AG09309 (cell line): ENCODE results near the gene NIBAN1.

Source experiments
- DNase-seq: peaks from one replicate; pipeline ENCODE4 v3.0.0-alpha.2; 2010; ENCODE audit warnings: low read depth
- H3K4me3 ChIP-seq: 2 replicates; pipeline ENCODE4 v1.5.1; 2011; ENCODE audit warnings: mild to moderate bottlenecking, low read depth, low read length, moderate library complexity; ENCODE audit not compliant: control insufficient read depth
- TF ChIP-seq, protein P1 (sequence below): IDR thresholded peaks from 2 replicates; pipeline ENCODE4 v1.5.1; 2011; ENCODE audit warnings: mild to moderate bottlenecking, low read depth, low read length, inconsistent platforms; ENCODE audit not compliant: insufficient read depth, control insufficient read depth; ENCODE audit errors: missing control alignments

The NIBAN1 gene

DNA sequence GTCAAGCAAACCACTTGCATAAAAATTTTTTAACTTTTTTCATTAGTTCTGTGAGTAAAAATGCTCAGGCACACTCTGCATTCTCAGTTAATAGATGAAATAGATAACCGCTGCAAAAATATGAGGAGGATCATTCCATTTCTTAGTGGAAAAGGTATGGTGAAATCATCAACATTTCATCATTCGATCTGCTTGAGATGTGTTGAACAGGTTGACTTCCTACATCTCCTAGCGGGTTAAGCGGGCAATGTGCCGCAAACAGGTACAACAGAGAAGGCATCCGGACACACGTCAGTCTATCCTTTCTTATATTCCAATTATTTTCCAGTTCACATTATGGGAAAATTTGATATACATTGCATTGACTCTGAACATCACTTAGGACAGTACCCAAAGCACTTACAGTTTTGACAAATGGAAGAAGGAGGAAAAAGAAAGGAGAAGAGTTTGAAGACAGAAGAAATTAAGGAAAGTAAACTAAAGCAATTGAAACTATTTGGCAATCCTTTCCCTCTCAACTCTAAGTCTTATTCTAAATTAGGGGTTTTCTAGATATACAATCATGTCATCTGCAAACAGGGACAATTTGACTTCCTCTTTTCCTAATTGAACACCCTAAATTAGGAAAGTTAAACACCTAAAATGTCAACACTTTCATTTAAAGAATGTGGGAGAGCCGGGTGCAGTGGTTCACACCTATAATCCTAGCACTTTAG is 33.5 kb downstream of the NIBAN1 start:
- TF ChIP-seq, protein P1, sequence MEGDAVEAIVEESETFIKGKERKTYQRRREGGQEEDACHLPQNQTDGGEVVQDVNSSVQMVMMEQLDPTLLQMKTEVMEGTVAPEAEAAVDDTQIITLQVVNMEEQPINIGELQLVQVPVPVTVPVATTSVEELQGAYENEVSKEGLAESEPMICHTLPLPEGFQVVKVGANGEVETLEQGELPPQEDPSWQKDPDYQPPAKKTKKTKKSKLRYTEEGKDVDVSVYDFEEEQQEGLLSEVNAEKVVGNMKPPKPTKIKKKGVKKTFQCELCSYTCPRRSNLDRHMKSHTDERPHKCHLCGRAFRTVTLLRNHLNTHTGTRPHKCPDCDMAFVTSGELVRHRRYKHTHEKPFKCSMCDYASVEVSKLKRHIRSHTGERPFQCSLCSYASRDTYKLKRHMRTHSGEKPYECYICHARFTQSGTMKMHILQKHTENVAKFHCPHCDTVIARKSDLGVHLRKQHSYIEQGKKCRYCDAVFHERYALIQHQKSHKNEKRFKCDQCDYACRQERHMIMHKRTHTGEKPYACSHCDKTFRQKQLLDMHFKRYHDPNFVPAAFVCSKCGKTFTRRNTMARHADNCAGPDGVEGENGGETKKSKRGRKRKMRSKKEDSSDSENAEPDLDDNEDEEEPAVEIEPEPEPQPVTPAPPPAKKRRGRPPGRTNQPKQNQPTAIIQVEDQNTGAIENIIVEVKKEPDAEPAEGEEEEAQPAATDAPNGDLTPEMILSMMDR: no peak
- no peak overlapping the region for H3K4me3 ChIP-seq
- DNase-seq: no peak

DNA sequence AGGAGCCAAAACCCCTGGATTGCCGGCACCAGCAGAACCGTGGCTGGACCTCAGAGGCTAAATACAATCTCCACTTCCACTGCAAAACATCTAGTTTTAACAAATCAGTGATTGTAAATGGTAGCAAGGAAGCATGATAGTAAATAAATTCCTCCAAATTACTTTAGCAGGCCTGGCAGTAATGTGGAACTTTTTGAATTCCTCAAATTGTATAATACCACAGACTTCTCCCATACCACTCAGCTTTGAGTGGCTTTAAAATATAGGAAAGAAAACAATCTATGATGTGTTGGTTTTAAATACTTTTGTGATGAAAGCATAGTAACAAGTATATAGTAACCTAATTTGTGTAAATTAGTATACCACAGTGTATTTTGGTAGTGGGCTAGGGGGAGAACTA is 34.1 kb downstream of the NIBAN1 start:
- no peak overlapping the region for H3K4me3 ChIP-seq
- TF ChIP-seq, protein P1: no peak
- DNase-seq: no peak

DNA sequence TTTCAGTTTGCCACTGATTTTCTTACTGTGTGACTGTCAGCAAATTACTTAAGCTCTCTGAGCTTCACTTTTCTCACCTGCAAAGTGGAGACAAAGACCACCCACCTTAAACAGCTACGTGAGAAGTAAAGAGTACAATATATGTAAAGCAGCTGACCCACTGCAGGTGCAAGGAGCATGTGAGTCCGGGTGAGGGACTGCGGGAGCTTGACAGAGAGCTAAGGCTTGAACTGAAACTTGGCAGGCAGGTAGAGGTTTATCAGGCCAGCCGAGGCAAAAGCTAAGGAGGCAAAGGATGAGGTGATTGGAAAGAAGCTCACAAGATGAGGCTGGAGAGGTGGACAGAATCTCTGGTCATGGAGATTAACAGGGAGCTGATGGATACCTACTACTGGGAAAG is 36.6 kb downstream of the NIBAN1 start:
- TF ChIP-seq, protein P1: no peak
- H3K4me3 ChIP-seq: no peak overlapping the region
- DNase-seq: no peak

DNA sequence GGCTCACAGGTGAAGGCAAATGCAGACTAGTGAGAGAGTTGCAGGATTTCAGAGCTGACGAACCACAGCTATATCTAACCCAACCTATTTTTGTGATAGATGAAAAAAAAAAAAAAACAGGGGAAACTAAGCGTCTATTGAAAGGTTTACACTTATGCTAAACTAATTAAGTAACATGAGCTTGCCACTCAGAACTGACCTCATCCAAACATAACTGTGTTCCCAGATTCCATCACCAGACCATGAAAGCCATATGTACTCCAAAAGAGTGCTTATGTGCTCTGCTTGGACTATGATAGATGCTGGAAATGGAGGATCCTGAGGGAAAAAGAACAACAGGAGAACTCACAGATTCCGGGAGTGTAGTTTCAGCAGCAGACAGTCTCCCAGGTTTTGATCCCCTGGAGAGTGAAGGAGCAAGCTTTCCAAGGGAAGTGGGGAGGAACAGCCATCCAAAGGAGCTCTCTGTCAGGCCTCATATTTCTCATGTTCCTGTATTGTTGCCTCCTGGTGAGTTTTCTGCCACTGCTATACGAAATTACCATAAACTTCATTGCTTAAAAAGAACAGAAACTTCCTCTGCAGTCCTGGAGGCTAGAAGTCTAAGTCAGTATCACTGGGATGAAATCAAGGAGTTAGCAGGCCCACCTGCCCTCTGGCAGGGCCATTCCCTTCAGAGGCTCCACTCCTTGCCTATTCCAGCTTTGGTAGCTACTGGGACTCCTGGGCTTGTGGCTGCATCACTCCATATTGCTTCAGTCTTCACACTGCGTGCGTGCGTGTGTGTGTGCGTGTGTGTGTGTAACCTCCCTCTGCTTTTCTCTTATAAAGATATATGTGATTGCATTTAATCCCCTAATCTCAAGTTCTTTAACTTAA is 38.1 kb downstream of the NIBAN1 start:
- DNase-seq: no peak
- no peak overlapping the region for H3K4me3 ChIP-seq
- TF ChIP-seq, protein P1: no peak

DNA sequence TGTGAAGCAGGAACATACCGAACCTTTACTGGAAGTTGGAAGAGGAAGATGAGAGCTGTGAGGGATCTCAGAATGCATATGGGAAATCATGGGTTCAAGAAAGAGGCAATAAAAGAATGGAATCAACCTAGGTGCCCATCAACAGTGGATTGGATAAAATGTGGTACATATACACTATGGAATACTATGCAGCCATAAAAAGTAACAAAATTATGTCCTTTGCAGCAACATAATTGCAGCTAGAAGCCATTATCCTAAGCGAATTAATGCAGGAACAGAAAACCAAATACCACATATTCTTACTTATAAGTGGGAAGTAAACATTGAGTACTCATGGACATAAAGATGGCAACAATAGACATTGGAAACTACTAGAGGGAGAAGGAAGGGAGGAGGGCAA is 40.4 kb downstream of the NIBAN1 start:
- H3K4me3 ChIP-seq: no peak overlapping the region
- no peak for DNase-seq
- TF ChIP-seq, protein P1: no peak

DNA sequence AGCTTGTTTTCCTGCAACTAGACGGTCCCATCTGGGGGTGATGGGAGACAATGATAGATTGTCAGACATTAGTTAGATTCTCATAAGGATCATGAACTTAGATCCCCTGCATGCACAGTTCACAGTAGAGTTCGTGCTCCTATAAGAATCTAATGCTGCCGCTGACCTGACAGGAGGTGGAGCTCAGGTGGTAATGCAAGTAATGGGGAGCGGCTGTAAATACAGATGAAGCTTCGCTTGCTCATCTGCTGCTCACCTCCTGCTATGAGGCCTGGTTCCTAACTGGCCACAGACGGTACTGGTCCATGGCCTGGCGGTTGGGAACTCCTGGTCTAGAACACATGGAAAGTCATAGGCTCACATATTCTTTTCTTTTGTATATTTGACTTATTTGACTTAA is 42.0 kb downstream of the NIBAN1 start:
- no peak overlapping the region for H3K4me3 ChIP-seq
- no peak for DNase-seq
- TF ChIP-seq, protein P1: no peak
